Limb (tissue), 2 donors: ENCODE data around the gene MEIOSIN.
"Not testable (repeated sequence)": the region's sequence is repeated elsewhere in the genome, so short reads cannot be mapped to it uniquely, and the experiment has no call there.

Experiments
- DNase-seq, 2 donors: peaks; one replicate each; pipeline ENCODE4 v3.0.0-alpha.2; 2016; ENCODE audit errors: extremely low spot score in 2 of 2

The MEIOSIN gene

GRCh38 chr19:45780448-45781213, 47.4 kb downstream of the MEIOSIN start:
- peak in 1 of 2 donors; percentile 42 for DNase-seq

GRCh38 chr19:45781214-45782161, 48.2 kb downstream of the MEIOSIN start:
- DNase-seq, result peak in 1 of 2 donors; percentile 67

GRCh38 chr19:45782162-45782691, 49.0 kb downstream of the MEIOSIN start, which contains the start of gene DMPK:
DMPK (minus strand) TSS chr19:45782490; CDS start chr19:45782352, 138 bp downstream.
- no peak for DNase-seq

GRCh38 chr19:45782820-45783785, 49.9 kb downstream of the MEIOSIN start:
- DNase-seq, result no peak

- no peak for DNase-seq
Measured at GRCh38 chr19:45784096-45784495, 50.9 kb downstream of the MEIOSIN start.

- DNase-seq, result no peak
Measured at GRCh38 chr19:45785097-45785496, 51.9 kb downstream of the MEIOSIN start.

GRCh38 chr19:45785781-45786532, 52.7 kb downstream of the MEIOSIN start:
- peak in 1 of 2 donors; percentile 31 for DNase-seq

GRCh38 chr19:45786533-45786894, 53.3 kb downstream of the MEIOSIN start:
- no peak for DNase-seq

- no peak for DNase-seq
Measured at GRCh38 chr19:45789035-45789786, 56.0 kb downstream of the MEIOSIN start.

- DNase-seq, result no peak
Measured at GRCh38 chr19:45790942-45791341, 57.7 kb downstream of the MEIOSIN start.

GRCh38 chr19:45791744-45792469, 58.7 kb downstream of the MEIOSIN start:
- DNase-seq, result no peak

- DNase-seq, result peak; percentile 99 to 100
Measured at GRCh38 chr19:45792470-45793177, 59.4 kb downstream of the MEIOSIN start, which contains the start of gene DMWD. DMWD (minus strand) TSS chr19:45792845; CDS start chr19:45792756, 89 bp downstream.

GRCh38 chr19:45793178-45793564, 59.9 kb downstream of the MEIOSIN start:
- DNase-seq, result no peak

- DNase-seq, result no peak
Measured at GRCh38 chr19:45793876-45794275, 60.6 kb downstream of the MEIOSIN start.

- DNase-seq, result no peak
Measured at GRCh38 chr19:45794627-45795026, 61.4 kb downstream of the MEIOSIN start.

- peak; percentile 67 to 83 for DNase-seq
Measured at GRCh38 chr19:45798995-45799517, 65.8 kb downstream of the MEIOSIN start.

GRCh38 chr19:45799541-45799940, 66.3 kb downstream of the MEIOSIN start:
- not testable (repeated sequence) for DNase-seq
